IMR-90 (cell line): ENCODE results near the gene KIF5C.

Experiments used
- BHLHE40 ChIP-seq: fragments of 150-350 bp; IDR thresholded peaks from 2 replicates; pipeline ENCODE4 v1.6.1; 2016; ENCODE audit warnings: mild to moderate bottlenecking, low read depth, low read length
- CEBPB ChIP-seq: IDR thresholded peaks from 2 replicates; pipeline ENCODE4 v1.6.1; 2012; ENCODE audit warnings: low read depth, low read length, improper control_type of control experiment
- MXI1 ChIP-seq: IDR thresholded peaks from 2 replicates; pipeline ENCODE4 v1.6.1; 2012; ENCODE audit warnings: low read depth, mild to moderate bottlenecking, low read length, moderate library complexity, borderline replicate concordance
- POLR2A ChIP-seq: IDR thresholded peaks from 2 replicates; pipeline ENCODE4 v1.6.1; 2012; ENCODE audit warnings: mild to moderate bottlenecking, low read depth, low read length
- RCOR1 ChIP-seq: IDR thresholded peaks from 2 replicates; pipeline ENCODE4 v1.6.1; 2012; ENCODE audit warnings: mild to moderate bottlenecking, low read length, improper control_type of control experiment; ENCODE audit not compliant: insufficient replicate concordance
- RFX5 ChIP-seq: IDR thresholded peaks from 2 replicates; pipeline ENCODE4 v1.8.0; 2012; ENCODE audit warnings: low read depth, mild to moderate bottlenecking, low read length, moderate library complexity
- TF ChIP-seq, protein P1 (sequence below): conservative IDR thresholded peaks from 2 replicates; pipeline ENCODE4 v1.5.1; 2012; ENCODE audit warnings: mild to moderate bottlenecking, low read depth, low read length, improper control_type of control experiment

DNA sequence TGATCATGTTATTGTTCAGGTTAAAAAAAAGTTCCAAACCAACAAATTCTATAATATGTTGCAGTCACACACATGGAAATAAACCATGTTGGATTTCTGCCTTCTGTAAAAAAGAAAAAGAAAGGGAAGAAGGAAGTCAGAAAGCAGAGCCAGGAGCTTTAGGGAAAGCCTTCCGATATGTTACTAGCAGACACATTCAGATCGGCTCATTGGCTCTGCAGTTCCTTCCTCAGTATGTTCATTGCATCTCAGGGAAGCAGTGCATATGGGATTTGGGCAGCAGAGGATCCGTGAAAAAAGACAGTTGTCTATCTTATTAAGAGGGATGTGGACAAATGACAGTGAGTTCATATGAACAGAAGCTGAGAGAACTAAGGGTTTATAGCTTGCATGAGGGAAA lies 68.1 kb downstream of the KIF5C start:
- no peak for TF ChIP-seq MXI1
- TF ChIP-seq, protein P1, sequence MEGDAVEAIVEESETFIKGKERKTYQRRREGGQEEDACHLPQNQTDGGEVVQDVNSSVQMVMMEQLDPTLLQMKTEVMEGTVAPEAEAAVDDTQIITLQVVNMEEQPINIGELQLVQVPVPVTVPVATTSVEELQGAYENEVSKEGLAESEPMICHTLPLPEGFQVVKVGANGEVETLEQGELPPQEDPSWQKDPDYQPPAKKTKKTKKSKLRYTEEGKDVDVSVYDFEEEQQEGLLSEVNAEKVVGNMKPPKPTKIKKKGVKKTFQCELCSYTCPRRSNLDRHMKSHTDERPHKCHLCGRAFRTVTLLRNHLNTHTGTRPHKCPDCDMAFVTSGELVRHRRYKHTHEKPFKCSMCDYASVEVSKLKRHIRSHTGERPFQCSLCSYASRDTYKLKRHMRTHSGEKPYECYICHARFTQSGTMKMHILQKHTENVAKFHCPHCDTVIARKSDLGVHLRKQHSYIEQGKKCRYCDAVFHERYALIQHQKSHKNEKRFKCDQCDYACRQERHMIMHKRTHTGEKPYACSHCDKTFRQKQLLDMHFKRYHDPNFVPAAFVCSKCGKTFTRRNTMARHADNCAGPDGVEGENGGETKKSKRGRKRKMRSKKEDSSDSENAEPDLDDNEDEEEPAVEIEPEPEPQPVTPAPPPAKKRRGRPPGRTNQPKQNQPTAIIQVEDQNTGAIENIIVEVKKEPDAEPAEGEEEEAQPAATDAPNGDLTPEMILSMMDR: no peak
- TF ChIP-seq RFX5: no peak
- TF ChIP-seq CEBPB: no peak
- TF ChIP-seq POLR2A: no peak
- no peak for TF ChIP-seq RCOR1
- TF ChIP-seq BHLHE40: no peak
